ENCODE results near the gene ARHGAP15. TPM values are rescaled to one million over a fixed set of nuclear protein-coding genes. Genes with fewer than 3 reads are reported as not detected.

Gene ARHGAP15
- total and polyA plus RNA-seq, 5 experiments from 2014 or later, result 130 to 299 (median 217) TPM

- Mint-ChIP-seq H3K4me3 (no peak overlapping the region), H3K9me3 (no peaks in the 10 kb centered on the region), H3K27ac (peak overlapping the region in 3 of 10 donors; percentile 17 to 58 (median 46)), H3K36me3 (peaks cover 9 to 70% (median 25%) of the 10 kb centered on the region in 3 donors), H3K4me1 (peaks cover 17 to 55% (median 32%) of the 10 kb centered on the region in 4 donors), H3K27me3 (no peaks in the 10 kb centered on the region)
- POLR2A ChIA-PET, result no interaction called here
- ATAC-seq, result no peak
- no peak for DNase-seq
Measured at GRCh38 chr2:143603035-143603655, 473.9 kb downstream of the ARHGAP15 start.

DNA sequence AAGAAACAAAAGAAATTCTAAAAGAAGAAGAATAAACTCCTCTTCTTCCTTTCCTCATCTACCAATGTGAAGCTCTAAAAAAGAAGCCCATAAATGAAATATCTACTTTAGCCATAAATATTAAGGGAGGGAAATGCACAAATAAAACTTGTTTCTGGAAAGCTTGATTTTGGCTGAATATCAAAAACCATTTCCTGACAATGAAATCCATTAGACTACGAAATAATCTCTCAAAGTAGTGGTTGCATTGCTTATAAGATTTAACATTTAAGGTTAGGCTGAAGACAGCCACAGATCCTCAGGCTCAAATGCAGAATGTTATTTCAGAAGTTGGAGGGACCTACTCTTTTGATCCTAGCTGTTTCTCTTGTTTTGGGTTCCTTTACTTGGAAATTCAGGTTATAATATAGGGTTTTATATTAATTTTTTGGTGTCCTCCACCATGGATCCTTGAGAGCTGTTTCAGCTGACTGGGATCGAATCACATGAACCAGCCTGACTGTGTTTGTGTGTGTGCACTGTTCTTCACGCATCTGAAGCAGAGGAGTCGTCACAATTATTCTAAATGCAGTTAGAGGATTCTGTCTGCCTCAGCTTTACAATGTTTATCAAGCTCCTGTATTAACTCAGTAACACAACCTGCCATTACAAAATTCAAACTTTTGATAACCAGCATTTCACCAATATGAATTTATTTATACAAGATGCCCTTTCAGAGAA, 474.8 kb downstream of the ARHGAP15 start:
- Mint-ChIP-seq H3K27me3 (no peaks in the 10 kb centered on the region), H3K27ac (peak overlapping the region in 2 of 10 donors; percentile 11 to 49), H3K9me3 (no peaks in the 10 kb centered on the region), H3K36me3 (peaks cover 9 to 64% (median 25%) of the 10 kb centered on the region in 3 donors), H3K4me3 (no peak overlapping the region), H3K4me1 (peaks cover 18 to 58% (median 35%) of the 10 kb centered on the region in 4 donors)
- POLR2A ChIA-PET, result no interaction called here
- ATAC-seq, result no peak
- DNase-seq, result no peak

- H3K4me3 Mint-ChIP-seq, result no peak overlapping the region
- ATAC-seq (no peak), DNase-seq (no peak)
- H3K4me1 Mint-ChIP-seq, result peaks cover 20 to 55% (median 38%) of the 10 kb centered on the region in 4 donors
- H3K27ac Mint-ChIP-seq, result peak overlapping the region in 4 of 10 donors; percentile 13 to 76 (median 62)
- POLR2A ChIA-PET, result no interaction called here
- H3K27me3 Mint-ChIP-seq, result no peaks in the 10 kb centered on the region
- no peaks in the 10 kb centered on the region for H3K9me3 Mint-ChIP-seq
- peaks cover 8 to 58% (median 26%) of the 10 kb centered on the region in 3 donors for H3K36me3 Mint-ChIP-seq
Measured at GRCh38 chr2:143604566-143604959, 475.3 kb downstream of the ARHGAP15 start.

GRCh38 chr2:143607231-143608062, 478.2 kb downstream of the ARHGAP15 start:
- no peaks in the 10 kb centered on the region for H3K27me3 Mint-ChIP-seq
- H3K27ac Mint-ChIP-seq, result peak overlapping the region in 6 of 10 donors; percentile 11 to 60 (median 28)
- DNase-seq (no peak), ATAC-seq (no peak)
- POLR2A ChIA-PET, result no interaction called here
- H3K9me3 Mint-ChIP-seq, result no peaks in the 10 kb centered on the region
- no peak overlapping the region for H3K4me3 Mint-ChIP-seq
- H3K36me3 Mint-ChIP-seq, result peaks cover under 1 to 53% (median 18%) of the 10 kb centered on the region in 3 donors
- peaks cover 30 to 67% (median 52%) of the 10 kb centered on the region in 4 donors for H3K4me1 Mint-ChIP-seq

- peak overlapping the region in 1 of 10 donors; percentile 13 for H3K4me3 Mint-ChIP-seq
- H3K36me3 Mint-ChIP-seq, result peaks cover 0 to 49% (median 20%) of the 10 kb centered on the region in 3 donors
- H3K4me1 Mint-ChIP-seq, result peaks cover 29 to 70% (median 50%) of the 10 kb centered on the region in 4 donors
- POLR2A ChIA-PET, result no interaction called here
- no peaks in the 10 kb centered on the region for H3K27me3 Mint-ChIP-seq
- no peak for ATAC-seq
- peak overlapping the region in 4 of 10 donors; percentile 1 to 14 (median 1) for H3K27ac Mint-ChIP-seq
- H3K9me3 Mint-ChIP-seq, result no peaks in the 10 kb centered on the region
- DNase-seq, result no peak
Measured at GRCh38 chr2:143608063-143608423, 478.8 kb downstream of the ARHGAP15 start.

- H3K4me3 Mint-ChIP-seq, result no peak overlapping the region
- no peaks in the 10 kb centered on the region for H3K9me3 Mint-ChIP-seq
- DNase-seq (no peak), ATAC-seq (no peak)
- peaks cover 0 to 47% (median 17%) of the 10 kb centered on the region in 3 donors for H3K36me3 Mint-ChIP-seq
- POLR2A ChIA-PET, result no interaction called here
- no peaks in the 10 kb centered on the region for H3K27me3 Mint-ChIP-seq
- peak overlapping the region in 2 of 10 donors; percentile 15 to 26 for H3K27ac Mint-ChIP-seq
- peaks cover 29 to 70% (median 48%) of the 10 kb centered on the region in 4 donors for H3K4me1 Mint-ChIP-seq
Measured at GRCh38 chr2:143608758-143609157, 479.5 kb downstream of the ARHGAP15 start.

GRCh38 chr2:143611336-143611735, 482.1 kb downstream of the ARHGAP15 start:
- no peak for DNase-seq
- peaks cover 39 to 81% (median 69%) of the 10 kb centered on the region in 4 donors for H3K4me1 Mint-ChIP-seq
- no peak for ATAC-seq
- H3K27ac Mint-ChIP-seq, result peak overlapping the region in 2 of 10 donors; percentile 5 to 18
- POLR2A ChIA-PET, result no interaction called here
- no peaks in the 10 kb centered on the region for H3K9me3 Mint-ChIP-seq
- peaks cover 0 to 45% (median 17%) of the 10 kb centered on the region in 3 donors for H3K36me3 Mint-ChIP-seq
- no peak overlapping the region for H3K4me3 Mint-ChIP-seq
- H3K27me3 Mint-ChIP-seq, result no peaks in the 10 kb centered on the region

- DNase-seq (no peak), ATAC-seq (no peak)
- Mint-ChIP-seq H3K36me3 (peaks cover 5 to 51% (median 28%) of the 10 kb centered on the region in 3 donors), H3K4me3 (peak overlapping the region in 4 of 10 donors; percentile 1 to 31 (median 16)), H3K27ac (peak overlapping the region in 1 of 10 donors; percentile 53), H3K4me1 (peaks cover 25 to 60% (median 46%) of the 10 kb centered on the region in 4 donors), H3K27me3 (no peaks in the 10 kb centered on the region), H3K9me3 (peaks cover 0 to 2% (median 0%) of the 10 kb centered on the region in 9 donors)
- POLR2A ChIA-PET, result interaction anchor here (1.2 kb wide), 1 partner anchor 13 kb away, joined by 3 read pairs; no protein-coding TSS in a partner anchor
Measured at GRCh38 chr2:143615562-143615961, 486.3 kb downstream of the ARHGAP15 start.

GRCh38 chr2:143616452-143616851, 487.2 kb downstream of the ARHGAP15 start:
- peak overlapping the region in 2 of 10 donors; percentile 11 to 22 for H3K4me3 Mint-ChIP-seq
- peaks cover 0 to 2% (median 0%) of the 10 kb centered on the region in 9 donors for H3K9me3 Mint-ChIP-seq
- H3K4me1 Mint-ChIP-seq, result peaks cover 23 to 52% (median 42%) of the 10 kb centered on the region in 4 donors
- H3K36me3 Mint-ChIP-seq, result peaks cover 5 to 49% (median 27%) of the 10 kb centered on the region in 3 donors
- POLR2A ChIA-PET, result no interaction called here
- peak overlapping the region in 6 of 10 donors; percentile 2 to 54 (median 50) for H3K27ac Mint-ChIP-seq
- ATAC-seq (peak in 1 of 2 donors; percentile 73), DNase-seq (peak in 3 of 10 donors; percentile 7 to 37 (median 15))
- no peaks in the 10 kb centered on the region for H3K27me3 Mint-ChIP-seq

- no peak for DNase-seq
- peaks cover 17 to 38% (median 34%) of the 10 kb centered on the region in 4 donors for H3K4me1 Mint-ChIP-seq
- no peaks in the 10 kb centered on the region for H3K27me3 Mint-ChIP-seq
- H3K27ac Mint-ChIP-seq, result peak overlapping the region in 4 of 10 donors; percentile 3 to 62 (median 12)
- ATAC-seq, result no peak
- peaks cover 0 to 2% (median 0%) of the 10 kb centered on the region in 9 donors for H3K9me3 Mint-ChIP-seq
- H3K4me3 Mint-ChIP-seq, result no peak overlapping the region
- POLR2A ChIA-PET, result no interaction called here
- peaks cover 18 to 55% (median 27%) of the 10 kb centered on the region in 3 donors for H3K36me3 Mint-ChIP-seq
Measured at GRCh38 chr2:143617803-143618415, 488.7 kb downstream of the ARHGAP15 start.

DNA sequence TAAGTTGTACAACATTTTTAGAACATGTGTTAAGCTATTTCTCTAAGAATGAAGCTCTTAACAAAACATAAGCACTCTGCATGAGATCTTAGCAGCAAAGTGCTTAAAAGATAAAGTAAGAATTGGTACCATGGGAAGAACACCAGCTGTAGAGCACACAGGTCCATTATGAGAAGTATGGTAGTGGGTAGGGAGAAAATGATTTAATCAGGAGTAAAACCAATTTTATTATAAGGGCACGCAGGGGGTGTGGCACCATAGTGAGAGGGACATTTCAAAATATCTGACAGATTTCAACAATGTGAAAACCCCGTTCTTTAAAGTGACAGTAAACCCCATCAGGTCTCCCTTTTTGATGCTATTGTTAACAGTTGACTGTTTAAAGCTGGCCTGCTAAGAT, 492.9 kb downstream of the ARHGAP15 start:
- no peak overlapping the region for H3K4me3 Mint-ChIP-seq
- ATAC-seq (no peak), DNase-seq (no peak)
- POLR2A ChIA-PET, result no interaction called here
- peaks cover 57 to 77% (median 62%) of the 10 kb centered on the region in 3 donors for H3K36me3 Mint-ChIP-seq
- peaks cover 0 to 14% (median 7%) of the 10 kb centered on the region in 9 donors for H3K9me3 Mint-ChIP-seq
- H3K27me3 Mint-ChIP-seq, result no peaks in the 10 kb centered on the region
- H3K27ac Mint-ChIP-seq, result peak overlapping the region in 2 of 10 donors; percentile 6 to 24
- peaks cover 0 to 9% (median 5%) of the 10 kb centered on the region in 4 donors for H3K4me1 Mint-ChIP-seq

Data from naive thymus-derived CD8-positive, alpha-beta T cell (primary cell).